Measurements from ENCODE around the gene FAM241B. TPM values are rescaled to one million over a fixed set of nuclear protein-coding genes. Genes with fewer than 3 reads are reported as not detected.

The FAM241B gene
- total RNA-seq, 1 donor from 2014 or later: 1.0 TPM

DNA sequence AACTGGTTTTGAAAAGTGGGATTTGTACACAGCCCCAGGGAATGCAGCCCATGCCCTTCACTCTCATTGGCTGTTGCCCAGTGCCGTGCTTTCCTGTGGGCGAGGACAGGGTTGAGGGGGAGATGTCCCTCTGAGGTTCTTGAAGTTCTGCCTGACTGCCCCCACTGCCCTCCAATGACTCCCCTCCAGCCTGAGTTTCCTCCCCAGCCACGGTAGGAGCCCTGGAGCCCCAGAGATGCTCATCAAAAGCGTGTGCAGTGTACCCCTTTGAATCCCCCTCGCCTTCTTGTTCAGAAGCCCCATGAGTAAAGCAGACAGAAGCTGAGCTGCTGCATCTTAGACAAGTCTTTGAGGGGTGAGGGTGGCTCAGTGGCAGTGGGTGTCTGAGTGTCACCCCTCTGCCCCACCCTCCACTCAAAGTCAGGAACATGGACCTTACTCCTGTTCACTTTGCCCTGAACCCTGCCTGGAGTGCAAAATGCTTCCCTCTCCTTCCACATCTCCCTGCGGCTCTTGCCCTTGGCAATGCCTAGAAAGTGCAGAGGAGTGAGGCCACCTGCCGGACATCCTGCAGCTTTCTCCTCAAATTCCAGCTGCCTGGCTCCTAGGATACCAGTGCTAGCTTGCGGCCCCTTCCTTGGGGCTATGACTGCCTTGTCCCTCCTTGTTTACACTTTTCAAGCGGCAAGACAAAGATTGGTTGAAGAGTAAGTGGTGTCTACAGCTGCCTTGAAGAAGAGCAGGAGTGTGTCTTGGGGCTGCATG, 19.9 kb downstream of the FAM241B start:
- DNase-seq: peak; percentile 16

DNA sequence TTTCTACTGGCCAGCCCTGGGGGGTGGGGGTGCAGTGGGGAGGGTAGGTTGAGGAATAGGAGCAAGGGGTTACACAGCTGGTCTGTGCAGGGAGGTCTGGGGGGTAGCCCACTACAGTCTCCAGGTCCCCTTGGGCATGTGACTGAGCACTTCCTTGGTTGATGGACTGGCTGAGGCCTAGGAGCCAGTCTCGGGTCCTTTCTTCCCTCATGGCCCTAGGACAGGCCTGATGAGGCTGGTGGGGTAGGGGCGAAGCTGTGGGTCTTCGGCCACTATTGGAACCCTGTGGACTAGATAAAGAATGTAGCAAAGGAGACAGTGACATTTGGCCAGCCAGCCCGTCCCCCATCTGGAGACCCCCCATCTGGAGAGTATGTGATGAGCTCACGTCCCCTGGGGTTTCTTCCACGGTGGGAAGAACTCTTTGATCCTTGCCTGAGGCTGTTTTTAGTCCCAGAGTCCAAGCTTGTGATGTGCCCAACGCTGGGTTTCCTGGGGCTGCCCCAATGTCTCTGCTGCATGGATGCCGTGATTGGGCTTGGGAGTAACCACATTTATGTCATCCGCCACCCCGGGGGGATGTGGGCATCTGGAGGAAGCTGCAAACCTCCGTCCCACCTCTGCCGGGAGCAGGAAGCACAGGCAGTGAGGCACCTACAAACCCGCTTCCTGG, 20.7 kb downstream of the FAM241B start:
- no peak for DNase-seq

- DNase-seq: no peak
Measured at GRCh38 chr10:69651362-69651761, 21.3 kb downstream of the FAM241B start.

GRCh38 chr10:69652111-69652856, 22.2 kb downstream of the FAM241B start:
- no peak for DNase-seq

GRCh38 chr10:69652857-69653199, 22.8 kb downstream of the FAM241B start:
- no peak for DNase-seq

DNA sequence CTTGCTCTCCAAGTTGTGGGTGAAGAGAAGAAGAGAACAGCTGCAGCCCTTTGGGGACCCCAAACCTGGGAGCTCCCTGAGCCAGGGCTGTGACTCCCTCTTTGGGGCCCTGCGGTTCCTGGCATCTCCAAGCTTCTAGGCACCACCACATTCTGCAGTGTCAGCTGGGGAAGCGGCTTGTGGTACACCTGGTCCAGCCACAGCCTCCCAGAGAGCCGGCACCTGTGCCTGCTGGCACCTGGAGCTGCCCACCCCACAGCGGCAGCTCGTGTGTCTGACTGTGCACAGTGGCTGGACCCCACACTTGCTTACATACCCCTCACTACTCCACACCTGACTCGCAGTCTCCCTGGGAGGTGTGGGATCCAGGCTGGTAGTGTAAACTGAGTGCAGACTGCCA, 23.5 kb downstream of the FAM241B start:
- no peak for DNase-seq

DNA sequence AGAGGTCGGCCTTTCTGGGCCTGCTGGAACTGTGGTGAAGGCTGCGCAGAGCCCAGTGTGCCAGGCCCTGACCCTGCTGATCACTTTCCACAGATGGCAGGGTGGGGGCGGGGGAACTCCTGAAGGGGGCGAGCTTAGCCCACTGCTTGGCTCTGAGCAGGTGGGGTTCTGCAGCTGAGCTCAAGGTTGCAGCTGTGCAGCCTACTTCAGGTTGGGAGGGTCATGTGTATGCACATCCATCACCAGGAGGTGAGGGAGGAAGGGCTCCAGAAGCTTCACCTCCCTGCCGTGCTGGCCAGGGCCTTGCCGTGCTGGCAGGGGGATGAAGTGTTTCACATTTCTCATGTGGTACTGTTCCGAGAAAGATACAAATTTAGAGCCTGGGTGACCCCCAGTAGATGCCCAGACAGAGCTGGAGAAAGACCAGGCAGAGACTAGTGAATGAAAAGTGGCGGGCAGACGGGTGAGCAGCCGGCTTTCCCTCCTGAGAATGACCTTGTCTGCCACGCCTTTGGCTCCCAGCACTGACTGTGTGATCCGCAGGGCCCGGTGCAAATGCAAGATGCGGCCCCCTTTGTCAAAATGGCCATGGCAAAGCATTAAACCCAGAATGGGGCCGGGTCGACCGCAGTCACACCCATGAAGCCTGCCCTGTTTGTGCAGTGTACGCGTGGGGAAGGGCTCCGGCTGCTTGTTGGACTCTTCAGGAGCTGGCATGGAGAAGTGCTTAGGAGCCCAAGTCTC, 25.2 kb downstream of the FAM241B start:
- DNase-seq: no peak

DNA sequence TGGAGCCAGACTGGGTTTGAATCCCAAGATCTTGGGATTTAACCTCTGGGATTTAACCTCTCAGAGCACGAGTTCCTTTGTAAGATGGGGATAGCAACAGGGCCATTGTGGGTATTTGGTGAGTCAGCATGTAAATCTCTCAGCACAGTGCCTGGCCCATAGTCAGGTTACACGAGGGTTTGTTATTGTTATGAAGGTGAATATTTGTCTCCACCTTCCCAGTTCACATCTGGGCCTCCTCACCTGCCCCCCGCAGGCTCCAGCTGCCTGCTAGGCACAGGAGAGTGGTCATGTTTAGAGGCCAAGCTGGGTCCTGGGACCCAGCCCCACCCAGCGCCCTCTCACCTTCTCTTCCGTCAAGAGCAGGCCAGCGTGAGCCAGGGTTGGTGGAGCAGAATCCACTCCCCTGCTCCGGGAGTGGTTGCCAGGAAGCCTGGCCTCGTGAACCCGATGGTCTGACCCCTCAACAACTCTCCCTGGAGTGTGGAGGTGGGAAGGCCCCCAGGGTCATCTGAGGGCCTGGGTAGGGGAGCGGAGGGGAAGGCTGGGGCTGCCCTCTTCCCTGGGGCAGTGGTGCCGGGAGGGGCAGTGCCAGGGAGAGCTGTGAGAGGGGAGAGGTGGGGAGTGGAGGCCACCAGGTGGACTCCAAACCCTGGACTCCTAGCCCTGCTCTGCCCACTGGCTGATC, 26.0 kb downstream of the FAM241B start:
- no peak for DNase-seq

GRCh38 chr10:69656742-69657269, 26.8 kb downstream of the FAM241B start:
- peak; percentile 62 for DNase-seq

- no peak for DNase-seq
Measured at GRCh38 chr10:69657430-69657829, 27.4 kb downstream of the FAM241B start.

GRCh38 chr10:69657866-69658265, 27.8 kb downstream of the FAM241B start:
- no peak for DNase-seq

- no peak for DNase-seq
Measured at GRCh38 chr10:69659241-69660038, 29.4 kb downstream of the FAM241B start.

DNA sequence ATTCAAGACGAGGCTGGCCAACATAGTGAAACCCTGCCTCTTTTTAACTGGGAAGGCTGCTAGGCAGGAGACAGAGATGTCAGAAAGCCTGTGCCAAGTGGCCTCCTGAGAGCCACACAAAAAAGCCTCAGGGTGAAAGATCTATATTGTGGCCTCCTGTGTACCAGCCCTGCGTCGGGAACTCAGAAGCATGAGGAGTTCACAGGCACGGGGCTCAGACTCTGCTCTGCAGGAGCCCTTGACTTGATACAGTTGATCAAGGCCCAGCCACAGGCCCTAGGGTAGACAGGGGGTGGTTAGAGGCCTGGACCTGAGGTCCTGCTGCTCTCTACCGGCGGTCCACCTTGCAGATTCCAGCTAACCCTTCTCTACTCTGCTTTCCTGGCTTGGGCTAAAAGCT, 30.2 kb downstream of the FAM241B start:
- DNase-seq: no peak

GRCh38 chr10:69661414-69662172, 31.5 kb downstream of the FAM241B start:
- DNase-seq: no peak

GRCh38 chr10:69662173-69662877, 32.3 kb downstream of the FAM241B start:
- DNase-seq: no peak

- no peak for DNase-seq
Measured at GRCh38 chr10:69662901-69663300, 32.9 kb downstream of the FAM241B start.

DNA sequence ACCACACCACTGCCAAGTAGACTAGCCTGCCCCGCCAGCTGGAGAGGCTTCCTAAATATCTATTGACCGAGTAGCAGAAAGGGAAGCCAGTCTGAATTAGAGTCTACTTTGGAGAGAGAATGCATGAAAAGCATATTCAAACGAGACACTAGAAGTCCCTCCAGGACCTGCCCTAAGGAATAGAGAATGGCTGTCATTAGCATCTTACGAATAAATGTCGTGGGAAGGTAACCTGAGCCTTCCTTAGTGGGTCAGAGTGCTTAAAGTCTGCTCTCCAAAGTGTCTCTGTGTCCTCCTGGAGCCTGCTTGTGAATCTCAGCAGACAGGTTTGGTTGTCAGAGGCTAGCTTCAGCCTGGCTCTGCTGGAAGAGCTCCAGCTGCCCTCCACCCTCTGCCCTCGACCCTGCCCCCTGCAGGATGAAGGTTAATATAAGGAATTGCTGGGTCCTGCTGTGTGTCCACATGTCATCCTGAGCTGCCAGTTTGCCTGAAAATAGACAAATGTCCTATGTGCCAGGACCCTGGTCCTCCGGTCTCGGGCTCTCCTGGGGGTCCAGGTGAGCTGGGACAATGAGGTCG, 33.4 kb downstream of the FAM241B start:
- DNase-seq: no peak

- no peak for DNase-seq
Measured at GRCh38 chr10:69665474-69666320, 35.6 kb downstream of the FAM241B start.

All from tongue (tissue), 2 donors.